Spleen (tissue), 11 donors: ENCODE measurements around the gene KREMEN1. TPM values are rescaled to one million over a fixed set of nuclear protein-coding genes. Genes with fewer than 3 reads are reported as not detected.
A peak's percentile ranks its signal among the peaks of the same experiment; 100 is the strongest.
"Not testable (repeated sequence)": the region's sequence is repeated elsewhere in the genome, so short reads cannot be mapped to it uniquely, and the experiment has no call there.

ENCODE experiments used
- DNase-seq: peaks from one replicate; pipeline ENCODE4 v3.0.0-alpha.2; 2020
- H3K27ac ChIP-seq, 8 donors: fragments of 200-600 bp; sonication (generic) in 7 of 8; 1 replicate in 4 of 8; 2 replicates in 4 of 8; pipeline versions ENCODE4 v1.5.0 to v1.8.0; 2016 to 2021; ENCODE audit warnings: inconsistent platforms in 4 of 8, mild to moderate bottlenecking in 4 of 8, moderate library complexity in 1 of 8
- H3K27me3 ChIP-seq, 7 donors: fragments of 200-600 bp; sonication (generic) in 6 of 7; replicated peaks in 1 of 7; 1 replicate in 4 of 7; 2 replicates in 3 of 7; pipeline versions ENCODE4 v1.5.0 to v1.8.0; 2016 to 2021; ENCODE audit warnings: inconsistent platforms in 3 of 7, mild to moderate bottlenecking in 1 of 7
- H3K36me3 ChIP-seq, 6 donors: fragments of 200-600 bp; sonication (generic) in 5 of 6; 1 replicate in 4 of 6; 2 replicates in 2 of 6; pipeline versions ENCODE4 v1.5.0 to v1.8.0; 2016 to 2021; ENCODE audit warnings: inconsistent platforms in 2 of 6
- H3K4me1 ChIP-seq, 6 donors: fragments of 200-600 bp; sonication (generic) in 5 of 6; 1 replicate in 3 of 6; 2 replicates in 3 of 6; pipeline versions ENCODE4 v1.5.0 to v1.8.0; 2016 to 2021; ENCODE audit warnings: inconsistent platforms in 3 of 6
- H3K4me3 ChIP-seq, 8 donors: fragments of 200-600 bp; sonication (generic) in 7 of 8; 1 replicate in 4 of 8; 2 replicates in 4 of 8; pipeline versions ENCODE4 v1.5.0 to v1.8.0; 2016 to 2021; ENCODE audit warnings: inconsistent platforms in 4 of 8, mild to moderate bottlenecking in 4 of 8, moderate library complexity in 2 of 8
- H3K9me3 ChIP-seq, 8 donors: fragments of 200-600 bp; sonication (generic) in 7 of 8; 1 replicate in 4 of 8; 2 replicates in 4 of 8; pipeline versions ENCODE4 v1.5.0 to v1.8.0; 2016 to 2021; ENCODE audit warnings: inconsistent platforms in 4 of 8
- CTCF ChIP-seq, 11 experiments: fragments of 200-600 bp in 7 of 11; fragments of 450-650 bp in 4 of 11; sonication (generic) in 4 of 11; IDR thresholded peaks in 8 of 11; conservative IDR thresholded peaks in 3 of 11; 1 replicate in 7 of 11; 2 replicates in 4 of 11; pipeline versions ENCODE4 v1.4.0 to v1.8.0; 2016 to 2021; ENCODE audit warnings: antibody characterized with exemption in 11 of 11, inconsistent platforms in 4 of 11, mild to moderate bottlenecking in 1 of 11
- POLR2A ChIP-seq, 3 donors: fragments of 450-650 bp; IDR thresholded peaks; one replicate each; pipeline ENCODE4 v1.5.1; 2017; ENCODE audit warnings: antibody characterized with exemption in 3 of 3, mild to moderate bottlenecking in 1 of 3
- POLR2AphosphoS5 ChIP-seq, 3 donors: sonication (generic); formaldehyde crosslinking; IDR thresholded peaks; one replicate each; pipeline ENCODE4 v1.5.1; 2017; ENCODE audit warnings: antibody characterized with exemption in 3 of 3
- WGBS, 5 donors: extraction: QIAGEN DNeasy Blood & Tissue Kit in 3 of 5; methylation state at CpG; one replicate each; pipeline versions ENCODE4 v1.1.5 to v1.1.7; 2013 to 2018; 5-methylcytosine and 5-hydroxymethylcytosine counted together
- intact Hi-C: fragments of 100-400 bp; cut with DNase I; formaldehyde crosslinking; loops from one replicate; pipeline ENCODE4 v1.15.0; 2023; ENCODE audit warnings: low total_unique reads
- polyA plus RNA-seq, 3 donors: library from polyadenylated mRNA; stranded (reverse); fragments of 200-250 nt; gene quantifications; one replicate each; pipeline ENCODE4 v1.2.1, GENCODE V29; 2013
- total RNA-seq, 7 donors: library from RNA; depleted of rRNA in 3 of 7; stranded (reverse); fragments of >200 nt in 3 of 7; fragmentation: NEBNext Ultra II Directional in 4 of 7; extraction: Animal tissue kit (Norgen Biotek cat#: 25700) in 4 of 7; gene quantifications; one replicate each; pipeline versions ENCODE4 v1.1.0 to v1.2.1, GENCODE V29; 2016 to 2021
- donor health status: healthy with polysubstance abuse.
- donor health status: DM: no; HTN: no; CAD: no; lungs with moderate emphysema.
- donor health status: DM: no; HTN: no; CAD: no.
- donor health status: Bipolar disorder and iron deficiency.
- donor health status: healthy.
- donor health status: DM: no; HTN: no; CAD: no.
- donor health status: DM: yes; HTN: yes; CAD: no.

The KREMEN1 gene
- total and polyA plus RNA-seq, 10 donors, result 1.5 to 41.3 (median 25.1) TPM

- 79 to 90% (median 86%) methylated on average over 9 of the region's 9 CpGs for WGBS, 5 donors
- Histone ChIP-seq H3K4me1 (peaks cover 0 to 14% (median 8%) of the 10 kb centered on the region in 6 donors), H3K27ac (no peak overlapping the region), H3K36me3 (no peaks in the 10 kb centered on the region), H3K27me3 (peaks cover 0 to 4% (median 0%) of the 10 kb centered on the region in 7 donors), H3K9me3 (no peaks in the 10 kb centered on the region), H3K4me3 (no peak overlapping the region)
- intact Hi-C loops, result no loop called here
- DNase-seq, result no peak
- TF ChIP-seq POLR2AphosphoS5 (IDR thresholded peaks at IDR 0.05) (no peak), CTCF (IDR thresholded peaks at IDR 0.05 in 8 of 11, conservative IDR thresholded peaks at IDR 0.05 in 3 of 11) (no peak)
Measured at GRCh38 chr22:29039148-29039547, 33.7 kb upstream of the KREMEN1 start.

- 82 to 94% (median 89%) methylated on average over 4 of the region's 4 CpGs for WGBS, 5 donors
- H3K4me3 ChIP-seq, H3K27me3 ChIP-seq, H3K9me3 ChIP-seq, H3K36me3 ChIP-seq, DNase-seq, H3K27ac ChIP-seq: not testable (repeated sequence)
- intact Hi-C loops, result loop anchor here (2.0 to 5.0 kb wide), 2 partner anchors 185 to 437 kb away; no protein-coding TSS in a partner anchor
- H3K4me1 ChIP-seq, result peaks cover 0 to 14% (median 8%) of the 10 kb centered on the region in 6 donors
Measured at GRCh38 chr22:29039684-29040083, 33.2 kb upstream of the KREMEN1 start.

GRCh38 chr22:29040385-29041275 is 32.2 kb upstream of the KREMEN1 start:
- Histone ChIP-seq H3K36me3 (peaks cover 0 to 14% (median 0%) of the 10 kb centered on the region in 6 donors), H3K27me3 (peaks cover 0 to 4% (median 0%) of the 10 kb centered on the region in 7 donors), H3K9me3 (no peaks in the 10 kb centered on the region), H3K27ac (no peak overlapping the region), H3K4me1 (peaks cover 0 to 14% (median 8%) of the 10 kb centered on the region in 6 donors), H3K4me3 (no peak overlapping the region)
- intact Hi-C loops, result loop anchor here (2.0 to 5.0 kb wide), 2 partner anchors 186 to 438 kb away; no protein-coding TSS in a partner anchor
- DNase-seq, result no peak
- 38 to 41% (median 39%) methylated on average over 9 of the region's 9 CpGs for WGBS, 5 donors
- TF ChIP-seq CTCF (IDR thresholded peaks at IDR 0.05 in 8 of 11, conservative IDR thresholded peaks at IDR 0.05 in 3 of 11) (peak; percentile 89 to 97 (median 93)), POLR2A (IDR thresholded peaks at IDR 0.05) (no peak), POLR2AphosphoS5 (IDR thresholded peaks at IDR 0.05) (no peak)

GRCh38 chr22:29041408-29041807 is 31.4 kb upstream of the KREMEN1 start:
- Histone ChIP-seq H3K36me3 (peaks cover 0 to 22% (median 2%) of the 10 kb centered on the region in 6 donors), H3K9me3 (no peaks in the 10 kb centered on the region), H3K27ac (no peak overlapping the region), H3K4me3 (no peak overlapping the region), H3K4me1 (peaks cover 0 to 14% (median 8%) of the 10 kb centered on the region in 6 donors), H3K27me3 (peaks cover 0 to 4% (median 0%) of the 10 kb centered on the region in 7 donors)
- TF ChIP-seq POLR2AphosphoS5 (IDR thresholded peaks at IDR 0.05), result no peak
- TF ChIP-seq POLR2A (IDR thresholded peaks at IDR 0.05), result no peak
- no peak for TF ChIP-seq CTCF (IDR thresholded peaks at IDR 0.05 in 8 of 11, conservative IDR thresholded peaks at IDR 0.05 in 3 of 11)
- intact Hi-C loops, result loop anchor here (2.0 to 5.0 kb wide), 2 partner anchors 187 to 439 kb away; no protein-coding TSS in a partner anchor
- WGBS, 5 donors, result 28 to 44% (median 39%) methylated on average over 2 of the region's 2 CpGs
- no peak for DNase-seq
